HepG2 (cell line): ENCODE measurements around the gene MBIP. TPM values are rescaled to one million over a fixed set of nuclear protein-coding genes. Genes with fewer than 3 reads are reported as not detected.

ENCODE experiments used
- ARNT2 ChIP-seq: sonication (generic); formaldehyde crosslinking; IDR thresholded peaks from 2 replicates; pipeline ENCODE4 v1.8.0; 2022; ENCODE audit warnings: mild to moderate bottlenecking, low read depth, missing genetic modification reagents, moderate library complexity
- CC2D1A ChIP-seq: sonication (generic); formaldehyde crosslinking; IDR thresholded peaks from 2 replicates; pipeline ENCODE4 v1.8.1; 2023; ENCODE audit warnings: mild to moderate bottlenecking, missing genetic modification reagents
- CREB1 ChIP-seq, 2 experiments: fragments of 450-650 bp in 1 of 2; IDR thresholded peaks; 2 replicates each; pipeline ENCODE4 v1.6.1; 2016 to 2017; ENCODE audit warnings: control low read depth in 1 of 2, mild to moderate bottlenecking in 1 of 2, missing compliant biosample characterization in 1 of 2, missing genetic modification characterization in 1 of 2
- HBP1 ChIP-seq: IDR thresholded peaks from 2 replicates; pipeline ENCODE4 v1.6.1; 2016; ENCODE audit warnings: low read depth, control low read depth
- HNF1A ChIP-seq, 2 experiments: sonication (generic) in 1 of 2; formaldehyde crosslinking in 1 of 2; IDR thresholded peaks; 2 replicates each; pipeline versions ENCODE4 v1.4.0 to v1.6.1; 2016 to 2020; ENCODE audit warnings: borderline replicate concordance in 1 of 2, low read depth in 1 of 2, mild to moderate bottlenecking in 1 of 2, missing genetic modification reagents in 1 of 2
- HOXD1 ChIP-seq: sonication (generic); formaldehyde crosslinking; IDR thresholded peaks from 2 replicates; pipeline ENCODE4 v1.5.0; 2020; ENCODE audit warnings: missing genetic modification reagents
- ISX ChIP-seq: sonication (generic); formaldehyde crosslinking; conservative IDR thresholded peaks from 2 replicates; pipeline ENCODE4 v1.5.0; 2020; ENCODE audit warnings: missing genetic modification reagents
- KMT2B ChIP-seq: IDR thresholded peaks from 2 replicates; pipeline ENCODE4 v1.6.1; 2016; ENCODE audit warnings: missing genetic modification reagents, missing compliant biosample characterization
- MBD4 ChIP-seq: IDR thresholded peaks from 2 replicates; pipeline ENCODE4 v1.6.1; 2012; ENCODE audit warnings: low read length, inconsistent platforms, borderline replicate concordance
- PRMT3 ChIP-seq: sonication (generic); formaldehyde crosslinking; IDR thresholded peaks from 2 replicates; pipeline ENCODE4 v1.8.1; 2022; ENCODE audit warnings: low read depth, mild to moderate bottlenecking, moderate library complexity, missing genetic modification reagents, borderline replicate concordance
- TBL1XR1 ChIP-seq: fragments of 150-350 bp; IDR thresholded peaks from 2 replicates; pipeline ENCODE4 v1.6.1; 2014; ENCODE audit warnings: borderline replicate concordance, low read length; ENCODE audit not compliant: partially characterized antibody
- TFAP4 ChIP-seq: sonication (generic); IDR thresholded peaks from 2 replicates; pipeline ENCODE4 v1.6.1; 2016; ENCODE audit warnings: low read depth, borderline replicate concordance
- ZEB1 ChIP-seq: IDR thresholded peaks from 2 replicates; pipeline ENCODE4 v1.6.1; 2012; ENCODE audit warnings: mild to moderate bottlenecking, low read depth, inconsistent platforms; ENCODE audit not compliant: insufficient replicate concordance
- ZFP82 ChIP-seq: sonication (generic); formaldehyde crosslinking; IDR thresholded peaks from 2 replicates; pipeline ENCODE4 v1.5.1; 2020; ENCODE audit warnings: mild to moderate bottlenecking, missing genetic modification reagents, borderline replicate concordance
- ZNF512 ChIP-seq: sonication (generic); formaldehyde crosslinking; IDR thresholded peaks from 2 replicates; pipeline ENCODE4 v1.4.0; 2020; ENCODE audit warnings: mild to moderate bottlenecking, missing genetic modification reagents
- ZNF562 ChIP-seq: sonication (generic); formaldehyde crosslinking; IDR thresholded peaks from 2 replicates; pipeline ENCODE4 v1.8.0; 2022; ENCODE audit warnings: missing genetic modification reagents, borderline replicate concordance
- ZNF800 ChIP-seq: sonication (generic); formaldehyde crosslinking; IDR thresholded peaks from 2 replicates; pipeline ENCODE4 v1.4.0; 2020; ENCODE audit warnings: missing genetic modification reagents
- ZNF878 ChIP-seq: sonication (generic); formaldehyde crosslinking; IDR thresholded peaks from 2 replicates; pipeline ENCODE4 v1.8.1; 2023; ENCODE audit warnings: mild to moderate bottlenecking, missing genetic modification reagents, moderate library complexity
- polyA plus RNA-seq, 8 experiments: library from polyadenylated mRNA; depleted of rRNA in 3 of 8; stranded (reverse) in 7 of 8; unstranded in 1 of 8; fragments of >200 nt; fragmentation: Illumina TruSeq in 4 of 8; extraction: Trizol in 4 of 8; gene quantifications; 2 replicates each; pipeline versions ENCODE4 v1.2.1 to v1.2.3, GENCODE V29; 2011 to 2016; ENCODE audit warnings: low read depth in 4 of 8, missing spikeins in 1 of 8, mixed read lengths in 1 of 8; ENCODE audit not compliant: insufficient read depth in 1 of 8
- total RNA-seq, 5 experiments: library from RNA; depleted of rRNA; stranded (reverse); fragments of >200 nt; fragmentation: Illumina TruSeq; extraction: Trizol; gene quantifications; 2 replicates each; pipeline ENCODE4 v1.2.3, GENCODE V29; 2016; ENCODE audit warnings: low read depth in 1 of 5

MBIP gene
- total and polyA plus RNA-seq, 2 of the 13 experiments (the other 11 are each of a cell fraction or from before 2014, with no cell fraction given), result 48.1 to 48.6 TPM

GRCh38 chr14:36319899-36320199 is 588 bp downstream of the MBIP start (continued):
- TF ChIP-seq ZNF512 (CRISPR knock-in tag), result no peak
- TF ChIP-seq ZNF562, result no peak
- TF ChIP-seq ZEB1, result peak; percentile 13
- no peak for TF ChIP-seq HBP1 (CRISPR knock-in tag)
- TF ChIP-seq PRMT3 (CRISPR knock-in tag), result no peak
- peak; percentile 12 for TF ChIP-seq TBL1XR1
- TF ChIP-seq ISX (CRISPR knock-in tag), result no peak
- TF ChIP-seq HNF1A (IDR thresholded peaks at IDR 0.05; ENCODE audit: low read depth), result 0 out of 2 replicates have a peak, but pooled peaks have one; percentile 18
- no peak for TF ChIP-seq HNF1A (CRISPR knock-in tag; IDR thresholded peaks at IDR 0.05; ENCODE audit: borderline replicate concordance)
- peak; percentile 68 for TF ChIP-seq ZFP82 (CRISPR knock-in tag)
- no peak for TF ChIP-seq ARNT2 (CRISPR knock-in tag)
- peak; percentile 5; the same call in 1 of the 2 replicates for TF ChIP-seq ZNF800 (CRISPR knock-in tag)
- no peak for TF ChIP-seq HOXD1 (CRISPR knock-in tag)
- TF ChIP-seq CC2D1A (CRISPR knock-in tag), result no peak
- no peak for TF ChIP-seq ZNF878
- TF ChIP-seq MBD4, result no peak
- no peak for TF ChIP-seq TFAP4
- TF ChIP-seq CREB1 (IDR thresholded peaks at IDR 0.05), result no peak
- TF ChIP-seq CREB1 (CRISPR knock-in tag; IDR thresholded peaks at IDR 0.05), result no peak
- TF ChIP-seq KMT2B (CRISPR knock-in tag), result no peak
